Sigmoid colon (tissue), 3 donors: ENCODE data around the gene CCDC137.

Experiments used
- CTCF ChIP-seq, 4 experiments: fragments of 450-650 bp in 3 of 4; fragments of 200-600 bp in 1 of 4; IDR thresholded peaks; one replicate each; pipeline ENCODE4 v1.5.1; 2016 to 2019; ENCODE audit warnings: antibody characterized with exemption in 4 of 4, mild to moderate bottlenecking in 3 of 4, moderate library complexity in 2 of 4
- POLR2A ChIP-seq, 2 donors: fragments of 450-650 bp; IDR thresholded peaks; one replicate each; pipeline ENCODE4 v1.6.1; 2016; ENCODE audit warnings: antibody characterized with exemption in 2 of 2, mild to moderate bottlenecking in 2 of 2, moderate library complexity in 2 of 2

- TF ChIP-seq CTCF (IDR thresholded peaks at IDR 0.05) (no peak), POLR2A (IDR thresholded peaks at IDR 0.05) (no peak)
These were observed 29.3 kb downstream of the CCDC137 start for GRCh38 chr17:81695801-81696200.
